ENCODE results near the gene FNIP1. TPM values are rescaled to one million over a fixed set of nuclear protein-coding genes. Genes with fewer than 3 reads are reported as not detected.

Gene FNIP1
- polyA plus RNA-seq, 1 of the 3 experiments (the other 2 are of a cell fraction) = 2.4 TPM

DNA sequence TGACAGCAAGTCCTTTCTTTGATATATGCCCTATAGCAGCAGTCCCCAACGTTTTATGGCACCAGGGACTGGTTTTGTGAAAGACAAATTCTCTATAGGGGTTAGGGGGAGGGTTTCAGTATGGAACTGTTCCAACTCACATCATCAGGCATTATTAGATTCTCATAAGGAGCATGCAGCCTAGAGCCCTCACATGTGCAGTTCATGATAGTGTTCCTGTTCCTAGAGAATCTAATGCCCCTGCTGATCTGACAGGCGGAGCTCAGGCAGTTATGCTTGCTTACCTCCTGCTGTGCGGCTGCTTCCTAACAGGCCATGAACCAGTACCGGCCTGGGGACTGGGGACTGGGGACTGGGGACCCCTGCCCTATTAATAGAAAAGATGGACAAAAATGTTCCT, 159.1 kb downstream of the FNIP1 start:
- ChIA-PET POLR2A (no interaction called here), CTCF (interaction anchor here (1.1 kb wide), 1 partner anchor 19 kb away, joined by 3 read pairs; no protein-coding TSS in a partner anchor)
- no peaks in the 10 kb centered on the region for H3K9me3 ChIP-seq
- H3K27me3 ChIP-seq (ENCODE audit: insufficient read depth) = no peaks in the 10 kb centered on the region
- no peak overlapping the region for H2AFZ ChIP-seq (ENCODE audit: low read depth)
- DNase-seq = no peak
- H4K20me1 ChIP-seq (ENCODE audit: insufficient read depth) = no peaks in the 10 kb centered on the region
- H3K4me1 ChIP-seq (ENCODE audit: control insufficient read depth in 1 of 2, insufficient read depth in 2 of 2, low read depth in 1 of 2, low read length in 1 of 2) = peaks cover 3 to 8% of the 10 kb centered on the region in 2 experiments; a peak in 3 of 4 replicates
- WGBS (ENCODE audit: low lambda C conversion rate) = 88% methylated on average over 4 of the region's 4 CpGs
- no peak overlapping the region for H3K4me3 ChIP-seq (ENCODE audit: low read depth in 2 of 2, low read length in 1 of 2)
- no peak overlapping the region for H3K9ac ChIP-seq
- no peak for TF ChIP-seq NFIC (IDR thresholded peaks at IDR 0.05; ENCODE audit: borderline replicate concordance)
- no peak for TF ChIP-seq RCOR1 (IDR thresholded peaks at IDR 0.05; ENCODE audit: low read length)
- no peak for TF ChIP-seq POLR2AphosphoS5 (IDR thresholded peaks at IDR 0.05; ENCODE audit: low read depth, low read length)
- TF ChIP-seq FOXJ3 (CRISPR knock-in tag; IDR thresholded peaks at IDR 0.05) = no peak
- TF ChIP-seq FOXM1 (IDR thresholded peaks at IDR 0.05; ENCODE audit: low read depth) = no peak
- TF ChIP-seq JUND (IDR thresholded peaks at IDR 0.05) = no peak
- TF ChIP-seq GATA2 (CRISPR knock-in tag; IDR thresholded peaks at IDR 0.05) = no peak
- TF ChIP-seq, protein P1, sequence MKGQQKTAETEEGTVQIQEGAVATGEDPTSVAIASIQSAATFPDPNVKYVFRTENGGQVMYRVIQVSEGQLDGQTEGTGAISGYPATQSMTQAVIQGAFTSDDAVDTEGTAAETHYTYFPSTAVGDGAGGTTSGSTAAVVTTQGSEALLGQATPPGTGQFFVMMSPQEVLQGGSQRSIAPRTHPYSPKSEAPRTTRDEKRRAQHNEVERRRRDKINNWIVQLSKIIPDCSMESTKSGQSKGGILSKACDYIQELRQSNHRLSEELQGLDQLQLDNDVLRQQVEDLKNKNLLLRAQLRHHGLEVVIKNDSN (IDR thresholded peaks at IDR 0.05; ENCODE audit: borderline replicate concordance, low read depth) = no peak
- TF ChIP-seq TCF12 (IDR thresholded peaks at IDR 0.05) = no peak
- no peak for TF ChIP-seq EZH2phosphoT487 (IDR thresholded peaks at IDR 0.05; ENCODE audit: borderline replicate concordance, low read depth)
- no peak for TF ChIP-seq RXRA (IDR thresholded peaks at IDR 0.05; ENCODE audit: borderline replicate concordance, low read depth)
- no peak for TF ChIP-seq MXI1 (IDR thresholded peaks at IDR 0.05; ENCODE audit: low read depth, low read length)
- TF ChIP-seq TEAD4 (IDR thresholded peaks at IDR 0.05; ENCODE audit: borderline replicate concordance, insufficient read depth) = no peak
- no peak for TF ChIP-seq SIN3A (IDR thresholded peaks at IDR 0.05; ENCODE audit: borderline replicate concordance, low read depth, low read length)
- no peak for TF ChIP-seq NRF1 (IDR thresholded peaks at IDR 0.05; ENCODE audit: low read depth, low read length)
- TF ChIP-seq, protein P2, sequence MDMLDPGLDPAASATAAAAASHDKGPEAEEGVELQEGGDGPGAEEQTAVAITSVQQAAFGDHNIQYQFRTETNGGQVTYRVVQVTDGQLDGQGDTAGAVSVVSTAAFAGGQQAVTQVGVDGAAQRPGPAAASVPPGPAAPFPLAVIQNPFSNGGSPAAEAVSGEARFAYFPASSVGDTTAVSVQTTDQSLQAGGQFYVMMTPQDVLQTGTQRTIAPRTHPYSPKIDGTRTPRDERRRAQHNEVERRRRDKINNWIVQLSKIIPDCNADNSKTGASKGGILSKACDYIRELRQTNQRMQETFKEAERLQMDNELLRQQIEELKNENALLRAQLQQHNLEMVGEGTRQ (IDR thresholded peaks at IDR 0.05; ENCODE audit: borderline replicate concordance, low read depth, low read length) = no peak
- TF ChIP-seq GABPA (IDR thresholded peaks at IDR 0.05; ENCODE audit: low read depth) = no peak
- no peak for TF ChIP-seq RFX5 (IDR thresholded peaks at IDR 0.05; ENCODE audit: low read length)
- TF ChIP-seq TAF1 (IDR thresholded peaks at IDR 0.05; ENCODE audit: borderline replicate concordance, low read depth, low read length) = no peak
- H3K27ac ChIP-seq (ENCODE audit: low read depth in 2 of 2, low read length in 1 of 2) = no peak overlapping the region
- peaks cover 23% of the 10 kb centered on the region for H3K79me2 ChIP-seq (ENCODE audit: insufficient read depth)
- H3K4me2 ChIP-seq = no peak overlapping the region
- H3K9me2 ChIP-seq = no peaks in the 10 kb centered on the region
- peaks cover 21% of the 10 kb centered on the region for H3F3A ChIP-seq (replicated peaks; ENCODE audit: insufficient read depth)
- peaks cover 4 to 7% of the 10 kb centered on the region in 2 experiments for H3K36me3 ChIP-seq (replicated peaks in 1 of 2; ENCODE audit: control insufficient read depth in 1 of 2, insufficient read depth in 2 of 2, low read length in 1 of 2)
